8988T (cell line): ENCODE data around the gene TMEM220.
A peak's percentile ranks its signal among the peaks of the same experiment; 100 is the strongest.
"Not testable (repeated sequence)": the region's sequence is repeated elsewhere in the genome, so short reads cannot be mapped to it uniquely, and the experiment has no call there.

Experiments used
- DNase-seq: peaks from one replicate; pipeline ENCODE4 v3.0.0; 2011

Gene TMEM220

DNA sequence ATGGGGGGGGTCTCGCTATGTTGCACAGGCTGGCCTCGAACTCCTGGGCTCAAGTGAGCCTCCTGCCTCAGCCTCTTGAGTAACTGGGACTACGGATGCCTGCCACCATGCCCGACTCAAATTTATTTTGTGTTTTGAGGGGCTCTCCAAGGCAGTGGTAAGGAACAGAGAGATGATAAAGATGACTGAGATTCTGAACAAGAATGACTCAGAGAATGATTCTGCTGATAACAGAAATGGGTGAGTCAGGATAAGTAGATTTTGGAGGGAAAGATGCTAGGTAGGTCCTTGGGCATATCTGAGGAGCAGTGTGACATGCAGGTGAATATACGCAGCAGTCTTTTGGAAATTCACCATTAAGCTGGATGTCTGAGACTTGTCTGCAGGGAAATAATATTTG is 2.6 kb downstream of the TMEM220 start:
- no peak for DNase-seq

GRCh38 chr17:10726196-10726595 is 3.6 kb downstream of the TMEM220 start:
- DNase-seq = no peak

GRCh38 chr17:10725262-10725661 is 4.6 kb downstream of the TMEM220 start:
- no peak for DNase-seq

- no peak for DNase-seq
Observed at GRCh38 chr17:10724546-10725195, 5.2 kb downstream of the TMEM220 start.

GRCh38 chr17:10718547-10718946 is 11.3 kb downstream of the TMEM220 start:
- no peak for DNase-seq

DNA sequence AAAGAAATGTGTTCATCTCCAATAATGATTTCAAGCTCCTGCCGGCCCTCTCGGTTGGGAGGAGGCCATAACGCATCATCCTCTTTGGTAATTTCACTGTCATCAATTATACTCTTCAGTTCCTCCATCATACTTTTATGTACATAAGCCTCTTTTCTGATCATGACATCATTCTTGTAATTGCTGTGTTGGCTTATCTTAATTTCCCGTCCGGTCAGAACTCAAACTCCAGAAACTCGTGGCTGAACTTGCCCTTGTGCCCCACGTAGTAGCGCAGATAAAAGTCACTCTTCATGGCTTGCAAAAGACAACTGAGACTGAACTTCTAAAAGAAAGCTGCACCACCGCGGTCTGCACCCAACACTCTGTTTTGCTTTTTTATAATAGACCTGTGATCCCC is 13.6 kb downstream of the TMEM220 start:
- no peak for DNase-seq

DNA sequence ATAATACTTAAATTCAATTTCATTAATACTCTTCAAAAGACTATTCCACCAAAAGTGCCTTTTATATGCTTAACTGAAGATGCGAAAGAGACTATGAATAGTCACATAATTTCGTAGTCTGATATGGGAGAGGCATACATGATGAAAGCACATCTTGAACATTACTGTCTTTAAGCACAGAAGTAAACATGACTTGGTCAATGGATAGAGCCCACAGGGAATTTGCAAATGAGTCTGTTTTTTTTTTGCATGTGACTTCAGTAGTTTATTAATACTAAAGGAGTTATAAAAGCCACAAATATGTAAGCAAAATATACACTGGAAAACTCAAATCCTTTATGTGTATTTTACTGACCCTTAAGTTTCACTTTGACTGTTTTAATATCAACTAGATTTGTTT is 16.5 kb downstream of the TMEM220 start:
- DNase-seq = no peak

GRCh38 chr17:10705727-10706126 is 24.1 kb downstream of the TMEM220 start:
- DNase-seq = no peak

GRCh38 chr17:10702574-10702973 is 27.2 kb downstream of the TMEM220 start:
- DNase-seq = no peak

DNA sequence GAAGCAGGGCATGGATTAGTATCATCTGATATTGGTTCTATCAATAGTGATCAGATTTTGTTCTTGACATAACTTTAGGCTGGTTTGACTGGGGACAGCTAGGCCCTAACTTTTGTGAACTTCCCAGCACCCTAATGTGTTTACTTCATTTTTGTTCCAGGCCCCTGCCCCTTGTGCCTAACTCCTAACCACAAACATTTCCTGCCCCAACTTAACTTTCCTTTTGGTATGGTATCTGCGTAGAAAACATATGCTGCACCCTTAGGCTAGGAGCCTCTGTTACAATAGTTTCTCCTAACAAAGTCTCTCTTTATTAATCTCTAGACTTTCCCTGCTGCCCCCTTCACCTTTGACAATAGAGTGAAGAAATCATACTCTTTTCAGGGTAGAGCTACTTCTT is 30.0 kb downstream of the TMEM220 start:
- DNase-seq = no peak

DNA sequence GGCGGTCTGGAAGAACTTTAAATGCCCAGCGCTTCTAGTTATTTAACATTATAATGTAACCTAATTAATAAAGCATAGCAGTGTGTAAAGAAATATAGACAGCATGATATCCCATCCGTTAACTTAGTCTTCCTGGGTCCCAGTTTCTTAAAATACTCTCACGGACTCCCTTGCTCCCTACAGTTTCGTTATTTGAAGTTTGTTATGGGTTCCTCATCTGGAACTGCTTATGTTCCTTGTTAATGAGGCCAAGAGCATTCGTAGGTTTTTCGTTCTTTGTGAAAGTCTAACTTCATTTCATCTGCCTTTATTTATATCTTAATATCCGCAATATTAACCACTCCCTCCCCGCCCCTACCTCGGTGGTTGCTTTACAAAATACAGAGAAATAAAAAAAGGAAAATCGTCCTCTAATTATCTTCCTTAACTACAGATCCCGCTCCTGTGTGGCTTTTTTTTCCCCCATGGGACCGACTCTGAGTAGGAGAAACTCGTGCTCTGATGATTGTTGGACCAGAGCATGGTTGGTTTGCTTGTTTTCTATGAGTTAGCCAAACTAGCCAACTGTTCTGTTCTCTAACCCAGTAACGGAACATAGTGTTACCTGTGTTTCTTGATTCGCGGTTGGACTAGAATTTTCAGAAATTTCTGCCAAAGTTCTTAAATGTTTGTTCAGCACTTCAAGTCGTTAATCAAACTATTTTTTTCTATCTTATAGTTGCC is 31.6 kb downstream of the TMEM220 start:
- DNase-seq = no peak

DNA sequence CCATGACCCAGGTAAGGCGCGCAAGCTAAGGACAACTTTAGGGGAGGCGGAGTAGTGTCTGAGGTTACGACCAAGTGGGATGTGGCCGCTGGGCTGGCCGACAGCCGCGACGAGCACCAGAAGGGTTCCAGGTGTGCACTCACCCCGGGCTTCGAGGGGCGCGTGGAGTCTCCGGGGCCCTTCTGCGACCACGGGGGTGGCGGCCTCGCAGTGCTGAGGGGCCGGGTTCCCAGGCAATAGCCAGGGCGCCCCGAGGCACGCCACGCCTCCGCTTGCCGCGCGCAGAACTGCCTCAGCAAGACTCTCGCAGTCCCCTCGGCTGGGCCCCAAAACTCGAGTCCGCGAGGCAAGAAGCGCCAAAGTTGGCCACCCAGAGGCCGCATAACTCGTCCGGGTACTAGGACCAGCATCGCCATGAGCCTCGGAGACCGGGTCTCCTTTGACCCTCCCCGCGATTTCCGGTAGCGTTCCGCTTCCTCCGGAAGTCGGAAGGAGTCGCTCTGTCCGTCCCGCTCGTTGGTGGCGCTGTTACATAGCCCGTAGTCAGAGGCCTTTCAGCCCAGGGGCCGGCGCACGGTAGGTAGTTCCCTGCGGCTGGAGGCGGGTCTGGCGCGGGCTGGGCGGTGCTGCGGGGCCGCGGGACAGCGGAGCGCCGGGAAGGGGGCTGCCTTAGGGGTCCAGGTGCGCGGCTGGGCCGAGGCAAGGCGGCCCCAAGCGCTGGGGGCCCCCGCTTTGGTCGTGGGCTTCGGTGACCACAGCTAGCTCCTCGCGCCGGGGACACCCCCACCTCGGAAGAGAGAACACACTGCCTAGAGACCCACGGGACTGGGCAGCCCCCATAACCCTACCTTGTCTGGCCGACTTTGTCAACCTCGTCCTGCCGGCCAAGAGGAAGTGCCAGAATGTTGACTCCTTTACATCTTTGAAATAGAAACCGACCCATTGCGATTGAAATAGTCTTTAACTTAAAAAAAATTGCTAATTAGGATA is 32.4 kb downstream of the TMEM220 start, which contains the start of the genes ADPRM and SCO1:
ADPRM (plus strand) TSS at position 503 of the 990 bp plus-strand sequence. CDS start 7,333 bp downstream, outside the sequence.
SCO1 (minus strand) TSS at position 442 of the 990 bp plus-strand sequence; CDS start at position 416, 26 bp downstream.
- peak; percentile 53 for DNase-seq

GRCh38 chr17:10695875-10696407 is 33.9 kb downstream of the TMEM220 start:
- DNase-seq = not testable (repeated sequence)

DNA sequence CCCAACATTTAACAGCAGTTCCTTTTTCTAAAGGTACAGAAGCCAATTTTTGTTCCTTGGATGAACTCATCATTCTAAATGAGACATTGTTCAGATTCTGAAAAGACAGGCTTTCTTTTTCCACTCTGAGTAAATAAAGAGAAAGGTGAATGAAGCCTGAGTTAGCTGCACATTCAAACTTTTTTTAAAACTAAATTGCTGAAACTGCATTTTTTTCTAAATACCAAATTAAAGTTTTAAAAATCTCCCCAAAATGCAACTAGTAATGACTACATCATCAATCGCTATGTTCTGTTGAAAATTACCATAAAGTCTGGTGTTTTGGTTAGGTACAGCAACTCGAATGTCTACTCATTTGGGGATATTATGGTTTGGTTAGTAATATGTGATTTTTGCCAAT is 42.3 kb downstream of the TMEM220 start:
- no peak for DNase-seq

DNA sequence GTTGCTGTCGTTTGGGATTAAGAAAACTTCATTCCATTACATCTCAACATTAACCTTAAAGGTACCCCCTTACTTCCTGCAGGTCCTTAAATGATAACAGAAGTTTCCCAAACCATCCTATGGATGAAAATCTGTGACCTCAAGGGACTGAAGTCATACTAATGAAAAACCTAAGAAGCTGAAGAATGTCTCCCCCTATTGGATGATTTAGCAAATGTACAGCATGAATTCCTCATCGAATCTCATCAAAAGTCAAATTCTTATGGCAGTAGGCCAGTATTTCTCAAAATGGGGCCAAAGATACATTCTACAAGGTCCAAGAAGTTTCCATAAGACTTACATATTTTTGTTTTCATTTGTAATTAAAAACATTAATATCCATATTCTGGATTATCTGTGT is 46.0 kb downstream of the TMEM220 start:
- no peak for DNase-seq

DNA sequence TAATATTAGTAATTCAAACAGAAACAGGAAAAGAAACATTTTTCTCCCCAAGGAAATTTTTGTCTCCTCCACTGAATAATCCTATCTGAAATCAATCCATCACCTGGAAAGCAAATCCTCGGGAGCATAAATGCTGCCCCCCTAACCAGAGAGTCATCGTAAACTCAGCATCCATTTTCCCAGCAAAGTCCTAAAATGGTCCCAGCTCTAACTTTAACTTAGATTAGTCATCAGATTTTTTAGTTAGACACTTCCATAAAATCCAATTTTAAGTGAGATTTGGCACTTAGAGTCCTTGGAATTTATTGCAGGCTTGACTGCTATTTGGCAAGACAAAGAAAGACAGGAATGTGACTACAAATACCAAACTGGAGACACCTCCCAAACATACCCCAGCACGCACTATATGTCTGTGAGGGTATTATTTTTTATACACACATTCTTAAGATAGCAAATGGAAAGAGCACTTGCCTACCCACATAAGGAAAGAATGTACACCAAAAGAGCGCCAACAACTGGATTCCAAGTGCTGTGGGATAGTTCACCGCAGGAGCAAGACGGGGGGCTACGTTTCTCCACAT is 47.9 kb downstream of the TMEM220 start:
- no peak for DNase-seq

- no peak for DNase-seq
Observed at GRCh38 chr17:10674704-10675103, 55.1 kb downstream of the TMEM220 start.

DNA sequence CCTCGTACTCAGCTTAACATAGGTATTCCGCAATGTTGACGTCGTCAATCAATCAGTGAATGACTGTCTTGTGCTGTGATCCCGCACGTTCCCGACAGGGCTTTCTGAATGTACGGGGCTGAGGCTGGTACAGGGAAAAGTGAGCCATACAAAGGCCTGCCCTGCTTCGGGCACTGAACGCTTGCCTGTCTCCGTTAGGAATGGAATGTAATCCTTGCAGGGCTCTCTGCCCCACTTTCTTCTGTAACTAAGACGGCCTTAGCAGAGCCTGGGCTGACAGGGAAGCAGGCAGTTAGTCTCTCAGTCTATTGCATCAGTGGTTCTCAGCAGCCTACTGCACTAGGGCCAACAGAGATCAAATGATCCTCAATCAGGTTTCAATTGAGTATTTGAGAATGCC is 56.5 kb downstream of the TMEM220 start:
- no peak for DNase-seq

DNA sequence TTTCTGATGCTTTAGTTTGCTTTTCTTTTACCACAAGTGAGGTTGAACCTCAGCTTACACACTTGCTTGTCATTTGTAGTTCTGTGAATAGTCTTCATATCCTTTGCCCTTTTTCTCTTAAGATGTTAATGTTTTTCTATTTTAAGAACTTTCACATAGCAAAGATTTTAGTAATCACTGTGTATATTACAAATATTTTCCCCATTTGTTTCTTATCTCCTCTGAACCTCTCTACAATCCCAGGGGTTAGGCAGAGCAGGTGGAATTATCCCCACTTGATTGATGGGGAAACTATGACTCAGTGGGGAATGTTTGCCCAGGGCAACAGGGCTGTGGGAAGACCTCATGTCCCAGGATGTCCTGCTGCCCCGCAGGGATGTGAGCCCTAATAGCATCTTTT is 61.0 kb downstream of the TMEM220 start:
- no peak for DNase-seq

DNA sequence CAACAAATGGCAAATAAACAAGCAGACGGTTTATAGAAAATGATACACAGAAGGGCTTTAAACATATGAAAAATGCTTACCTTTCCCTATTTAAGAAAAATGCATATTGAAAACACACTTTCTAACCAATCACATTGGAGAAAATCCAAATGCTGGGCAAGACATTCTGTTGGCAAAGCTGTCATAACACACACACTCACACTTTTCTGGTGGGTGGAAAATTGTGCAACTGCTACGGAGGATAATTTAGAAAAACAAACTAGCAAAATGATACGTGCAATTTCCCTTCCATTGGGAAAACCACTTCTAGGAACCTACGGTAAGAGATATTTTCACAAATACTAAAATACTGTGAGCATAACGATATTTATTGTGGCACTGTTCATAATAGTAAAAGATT is 62.9 kb downstream of the TMEM220 start:
- DNase-seq = no peak

- no peak for DNase-seq
Observed at GRCh38 chr17:10664571-10664970, 65.3 kb downstream of the TMEM220 start.
